WTC11 (cell line): ENCODE data around the gene APOD. TPM values are rescaled to one million over a fixed set of nuclear protein-coding genes. Genes with fewer than 3 reads are reported as not detected.

ENCODE experiments used
- ATAC-seq: fragments of 200-7000 bp; cut with Tn5 transposase; 2 replicates; pipeline ENCODE4 v1.10.0; 2021; ENCODE audit warnings: mild to moderate bottlenecking, moderate library complexity
- CTCF ChIA-PET: fragments of 300-600 bp; sonication (Branson Sonifier 250); formaldehyde crosslinking; loops from one replicate; lab custom pipeline; 2021; ENCODE audit warnings: antibody characterized with exemption; lab: Charles Lee
- POLR2A ChIA-PET: fragments of 350-600 bp; sonication (Branson Sonifier 250); formaldehyde crosslinking; loops from one replicate; lab custom pipeline; 2021; ENCODE audit warnings: antibody characterized with exemption; lab: Charles Lee
- DNase-seq: peaks from one replicate; pipeline ENCODE4 v3.0.0; 2021; ENCODE audit warnings: low spot score
- H3K27ac Mint-ChIP-seq: 2 replicates; pipeline ENCODE4 v1.8.0; 2021; ENCODE audit warnings: mixed read lengths
- H3K27me3 Mint-ChIP-seq: 2 replicates; pipeline ENCODE4 v1.8.0; 2021; ENCODE audit warnings: low read depth, mild to moderate bottlenecking, moderate library complexity, mixed read lengths
- H3K36me3 Mint-ChIP-seq: 2 replicates; pipeline ENCODE4 v1.8.0; 2021; ENCODE audit warnings: mixed read lengths
- H3K4me1 Mint-ChIP-seq: 2 replicates; pipeline ENCODE4 v1.8.0; 2022; ENCODE audit warnings: mixed read lengths
- H3K4me3 Mint-ChIP-seq: 2 replicates; pipeline ENCODE4 v1.8.0; 2021; ENCODE audit warnings: mild to moderate bottlenecking, moderate library complexity, mixed read lengths
- H3K9me3 Mint-ChIP-seq: 2 replicates; pipeline ENCODE4 v1.8.0; 2021; ENCODE audit warnings: mixed read lengths
- AFF4 ChIP-seq: sonication (generic); formaldehyde crosslinking; IDR thresholded peaks from 2 replicates; pipeline ENCODE4 v1.8.1; 2023; ENCODE audit warnings: mild to moderate bottlenecking, missing genetic modification reagents, borderline replicate concordance
- CTCF ChIP-seq: fragments of 200-600 bp; IDR thresholded peaks from 2 replicates; pipeline ENCODE4 v1.8.0; 2022; ENCODE audit warnings: antibody characterized with exemption
- E2F4 ChIP-seq: sonication (generic); formaldehyde crosslinking; IDR thresholded peaks from 2 replicates; pipeline ENCODE4 v1.8.1; 2022; ENCODE audit warnings: low read depth, mild to moderate bottlenecking, moderate library complexity, missing genetic modification reagents, borderline replicate concordance
- FOXP4 ChIP-seq: sonication (generic); formaldehyde crosslinking; IDR thresholded peaks from 2 replicates; pipeline ENCODE4 v1.8.0; 2022; ENCODE audit warnings: mild to moderate bottlenecking, missing genetic modification reagents
- GABPB1 ChIP-seq: sonication (generic); formaldehyde crosslinking; IDR thresholded peaks from 2 replicates; pipeline ENCODE4 v1.8.1; 2023; ENCODE audit warnings: mild to moderate bottlenecking, missing genetic modification reagents
- MAX ChIP-seq: sonication (generic); formaldehyde crosslinking; IDR thresholded peaks from 2 replicates; pipeline ENCODE4 v1.8.0; 2022; ENCODE audit warnings: mild to moderate bottlenecking, missing genetic modification reagents
- MXD4 ChIP-seq: fragments of 250-450 bp; sonication (Bioruptor Pico); IDR thresholded peaks from 2 replicates; pipeline ENCODE4 v1.8.0; 2021; ENCODE audit warnings: mild to moderate bottlenecking, moderate library complexity, borderline replicate concordance
- NFYB ChIP-seq: sonication (generic); formaldehyde crosslinking; conservative IDR thresholded peaks from 2 replicates; pipeline ENCODE4 v1.8.0; 2022; ENCODE audit warnings: low read depth, missing genetic modification reagents
- OVOL2 ChIP-seq: fragments of 250-450 bp; sonication (Bioruptor Pico); IDR thresholded peaks from 2 replicates; pipeline ENCODE4 v1.9.0; 2021; ENCODE audit warnings: mild to moderate bottlenecking, borderline replicate concordance
- PREB ChIP-seq: sonication (generic); formaldehyde crosslinking; IDR thresholded peaks from 2 replicates; pipeline ENCODE4 v1.8.1; 2022; ENCODE audit warnings: mild to moderate bottlenecking, missing genetic modification reagents, moderate library complexity, borderline replicate concordance
- RELA ChIP-seq: sonication (generic); formaldehyde crosslinking; IDR thresholded peaks from 2 replicates; pipeline ENCODE4 v1.8.1; 2022; ENCODE audit warnings: missing genetic modification reagents, mild to moderate bottlenecking, borderline replicate concordance
- ZBTB43 ChIP-seq: sonication (generic); formaldehyde crosslinking; IDR thresholded peaks from 2 replicates; pipeline ENCODE4 v1.8.1; 2023; ENCODE audit warnings: mild to moderate bottlenecking, missing genetic modification reagents
- ZNF138 ChIP-seq: sonication (generic); formaldehyde crosslinking; conservative IDR thresholded peaks from 2 replicates; pipeline ENCODE4 v1.8.1; 2022; ENCODE audit warnings: mild to moderate bottlenecking, moderate library complexity, missing genetic modification reagents
- ZNF263 ChIP-seq: sonication (generic); formaldehyde crosslinking; IDR thresholded peaks from 2 replicates; pipeline ENCODE4 v1.8.1; 2022; ENCODE audit warnings: low read depth, mild to moderate bottlenecking, moderate library complexity, missing genetic modification reagents
- ZNF425 ChIP-seq: fragments of 250-450 bp; sonication (Bioruptor Pico); conservative IDR thresholded peaks from 2 replicates; pipeline ENCODE4 v1.9.0; 2021; ENCODE audit warnings: mild to moderate bottlenecking
- ZSCAN18 ChIP-seq: fragments of 250-450 bp; sonication (Bioruptor Pico); IDR thresholded peaks from 2 replicates; pipeline ENCODE4 v2.1.2; 2022; ENCODE audit warnings: mild to moderate bottlenecking, moderate library complexity
- total RNA-seq: library from RNA; stranded (reverse); gene quantifications from 3 replicates; pipeline ENCODE4 v1.2.3, GENCODE V29; 2021

The APOD gene
- total RNA-seq, 1 experiment from 2014 or later: not detected

- no peak overlapping the region for H3K4me3 Mint-ChIP-seq
- TF ChIP-seq ZSCAN18 (CRISPR knock-in tag) (no peak), PREB (no peak), ZBTB43 (no peak), CTCF (no peak), MXD4 (CRISPR knock-in tag) (no peak), ZNF425 (CRISPR knock-in tag) (no peak), OVOL2 (CRISPR knock-in tag) (no peak), GABPB1 (CRISPR knock-in tag) (no peak), RELA (CRISPR knock-in tag) (no peak)
- CTCF ChIA-PET: interaction anchor here (1.1 kb wide), 1 partner anchor 248 kb away, joined by 4 read pairs; no protein-coding TSS in a partner anchor
- POLR2A ChIA-PET: no interaction called here
- ATAC-seq (no peak), DNase-seq (no peak)
- no peaks in the 10 kb centered on the region; the same call in none of the 2 replicates for H3K4me1 Mint-ChIP-seq
- peaks cover 21% of the 10 kb centered on the region for H3K36me3 Mint-ChIP-seq
- H3K27ac Mint-ChIP-seq: no peak overlapping the region
- H3K9me3 Mint-ChIP-seq: peaks cover 45% of the 10 kb centered on the region
- H3K27me3 Mint-ChIP-seq: peaks cover 7% of the 10 kb centered on the region
Observed at GRCh38 chr3:195613468-195614069, 29.8 kb upstream of the APOD start.

GRCh38 chr3:195612075-195612800 is 28.5 kb upstream of the APOD start:
- ChIA-PET CTCF (no interaction called here), POLR2A (no interaction called here)
- Mint-ChIP-seq H3K27ac (no peak overlapping the region), H3K4me3 (no peak overlapping the region), H3K9me3 (peaks cover 57% of the 10 kb centered on the region), H3K4me1 (no peaks in the 10 kb centered on the region; the same call in none of the 2 replicates), H3K36me3 (peaks cover 27% of the 10 kb centered on the region), H3K27me3 (peaks cover 10% of the 10 kb centered on the region)
- 0 out of 2 replicates have a peak, but pooled peaks have one; percentile 46 for ATAC-seq
- TF ChIP-seq AFF4 (CRISPR knock-in tag) (no peak), ZNF138 (CRISPR knock-in tag) (no peak), NFYB (CRISPR knock-in tag) (no peak), MAX (no peak), E2F4 (CRISPR knock-in tag) (no peak), ZNF263 (CRISPR knock-in tag) (no peak), OVOL2 (CRISPR knock-in tag) (no peak), FOXP4 (no peak)
- no peak for DNase-seq
